ENCODE results near the gene GRK5.

DNA sequence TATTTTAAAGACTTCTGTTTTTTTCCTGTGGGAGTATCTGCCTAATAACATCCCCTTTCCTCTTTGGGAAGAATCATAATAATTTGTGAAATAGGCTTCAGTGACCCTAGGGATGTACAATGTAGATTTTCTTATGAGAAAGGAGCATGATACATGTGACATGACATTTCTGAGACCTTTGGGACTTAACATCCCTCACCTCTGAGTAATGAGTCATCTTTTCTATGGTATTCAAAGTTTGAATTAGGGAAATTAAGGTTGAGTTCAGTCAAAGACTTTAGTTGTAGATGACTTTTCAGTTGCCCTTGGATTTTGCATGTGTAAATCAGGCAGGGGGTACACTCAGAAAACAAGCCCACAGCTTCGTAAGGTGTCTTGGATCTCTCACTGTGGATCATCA is 14.3 kb downstream of the GRK5 start:
- TF ChIP-seq, protein P1, sequence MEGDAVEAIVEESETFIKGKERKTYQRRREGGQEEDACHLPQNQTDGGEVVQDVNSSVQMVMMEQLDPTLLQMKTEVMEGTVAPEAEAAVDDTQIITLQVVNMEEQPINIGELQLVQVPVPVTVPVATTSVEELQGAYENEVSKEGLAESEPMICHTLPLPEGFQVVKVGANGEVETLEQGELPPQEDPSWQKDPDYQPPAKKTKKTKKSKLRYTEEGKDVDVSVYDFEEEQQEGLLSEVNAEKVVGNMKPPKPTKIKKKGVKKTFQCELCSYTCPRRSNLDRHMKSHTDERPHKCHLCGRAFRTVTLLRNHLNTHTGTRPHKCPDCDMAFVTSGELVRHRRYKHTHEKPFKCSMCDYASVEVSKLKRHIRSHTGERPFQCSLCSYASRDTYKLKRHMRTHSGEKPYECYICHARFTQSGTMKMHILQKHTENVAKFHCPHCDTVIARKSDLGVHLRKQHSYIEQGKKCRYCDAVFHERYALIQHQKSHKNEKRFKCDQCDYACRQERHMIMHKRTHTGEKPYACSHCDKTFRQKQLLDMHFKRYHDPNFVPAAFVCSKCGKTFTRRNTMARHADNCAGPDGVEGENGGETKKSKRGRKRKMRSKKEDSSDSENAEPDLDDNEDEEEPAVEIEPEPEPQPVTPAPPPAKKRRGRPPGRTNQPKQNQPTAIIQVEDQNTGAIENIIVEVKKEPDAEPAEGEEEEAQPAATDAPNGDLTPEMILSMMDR (IDR thresholded peaks at IDR 0.05), result no peak
- TF ChIP-seq EZH2phosphoT487 (IDR thresholded peaks at IDR 0.05) (no peak), EZH2 (IDR thresholded peaks at IDR 0.05) (no peak)
